PC-3 (cell line): ENCODE results near the gene RAD51C. TPM values are rescaled to one million over a fixed set of nuclear protein-coding genes. Genes with fewer than 3 reads are reported as not detected.

ENCODE experiments used
- ATAC-seq: fragments of 200-7000 bp; cut with Tn5 transposase; 2 replicates; pipeline ENCODE4 v1.9.1; 2020; ENCODE audit warnings: mild to moderate bottlenecking, moderate library complexity
- BruUV-seq: library from RNA; stranded (reverse); fragments of 400-500 nt; replicated peaks from 2 replicates; lab custom pipeline; 2021; lab: Mats Ljungman, UMichigan
- CTCF ChIA-PET: fragments of 300-600 bp; sonication (Branson Sonifier 250); formaldehyde crosslinking; loops from one replicate; lab custom pipeline; 2022; ENCODE audit warnings: antibody characterized with exemption; lab: Charles Lee
- POLR2A ChIA-PET: fragments of 300-600 bp; sonication (Branson Sonifier 250); formaldehyde crosslinking; loops from one replicate; lab custom pipeline; 2022; ENCODE audit warnings: antibody characterized with exemption; ENCODE audit not compliant: unreplicated experiment; lab: Charles Lee
- DNase-seq: peaks from one replicate; pipeline ENCODE4 v3.0.0-alpha.2; 2015
- H2AFZ ChIP-seq: fragments of 300-600 bp; sonication (generic); 2 replicates; pipeline ENCODE4 v1.6.0; 2016; ENCODE audit warnings: antibody characterized with exemption, low read length
- H3F3A ChIP-seq: fragments of 300-600 bp; sonication (generic); one replicate; pipeline ENCODE4 v1.6.0; 2017; ENCODE audit warnings: antibody characterized with exemption, low read length, control low read depth, mild to moderate bottlenecking; ENCODE audit not compliant: unreplicated experiment
- H3K27ac ChIP-seq: fragments of 300-600 bp; sonication (generic); 2 replicates; pipeline ENCODE4 v1.5.1; 2016; ENCODE audit warnings: mild to moderate bottlenecking, low read length
- H3K27me3 ChIP-seq: fragments of 300-600 bp; sonication (generic); 2 replicates; pipeline ENCODE4 v1.6.1; 2016; ENCODE audit warnings: low read length, mixed read lengths
- H3K36me3 ChIP-seq: fragments of 300-600 bp; sonication (generic); 2 replicates; pipeline ENCODE4 v1.6.1; 2016; ENCODE audit warnings: low read depth, mixed run types, low read length, mixed read lengths
- H3K4me1 ChIP-seq: fragments of 300-600 bp; sonication (generic); 2 replicates; pipeline ENCODE4 v1.5.1; 2016; ENCODE audit warnings: low read length; ENCODE audit not compliant: insufficient read depth
- H3K4me2 ChIP-seq: fragments of 300-600 bp; sonication (generic); 2 replicates; pipeline ENCODE4 v1.6.0; 2016; ENCODE audit warnings: low read length
- H3K4me3 ChIP-seq: fragments of 300-600 bp; sonication (generic); 2 replicates; pipeline ENCODE4 v1.5.1; 2016; ENCODE audit warnings: mild to moderate bottlenecking, low read length, mixed read lengths
- H3K79me2 ChIP-seq: fragments of 300-600 bp; sonication (generic); 2 replicates; pipeline ENCODE4 v1.6.1; 2017; ENCODE audit warnings: low read length, mixed read lengths
- H3K9ac ChIP-seq: fragments of 300-600 bp; sonication (generic); 2 replicates; pipeline ENCODE4 v1.6.0; 2016; ENCODE audit warnings: mild to moderate bottlenecking, low read length
- H3K9me2 ChIP-seq: fragments of 300-600 bp; sonication (generic); replicated peaks from 2 replicates; pipeline ENCODE4 v1.6.1; 2016; ENCODE audit warnings: mixed run types, low read length, mixed read lengths
- H3K9me3 ChIP-seq: fragments of 300-600 bp; sonication (generic); 2 replicates; pipeline ENCODE4 v1.6.1; 2016; ENCODE audit warnings: low read length, mixed read lengths
- H4K20me1 ChIP-seq: fragments of 300-600 bp; sonication (generic); 2 replicates; pipeline ENCODE4 v1.6.1; 2016; ENCODE audit warnings: low read length, mixed read lengths
- EZH2 ChIP-seq: fragments of 300-600 bp; sonication (generic); IDR thresholded peaks from one replicate; pipeline ENCODE4 v1.6.1; 2017; ENCODE audit warnings: antibody characterized with exemption, mild to moderate bottlenecking, low read length; ENCODE audit not compliant: unreplicated experiment
- EZH2phosphoT487 ChIP-seq: fragments of 300-600 bp; sonication (generic); IDR thresholded peaks from 2 replicates; pipeline ENCODE4 v1.6.1; 2018; ENCODE audit warnings: mild to moderate bottlenecking, antibody characterized with exemption, low read length, borderline replicate concordance
- intact Hi-C: fragments of 100-400 bp; cut with micrococcal nuclease; formaldehyde crosslinking; loops from 2 replicates; pipeline ENCODE4 v1.9.0; 2023
- total RNA-seq: library from RNA; depleted of rRNA; stranded (reverse); fragments of >200 nt; gene quantifications from 2 replicates; pipeline ENCODE4 v1.2.3, GENCODE V29; 2014
- TF ChIP-seq, protein P1 (sequence below): fragments of 300-600 bp; sonication (generic); conservative IDR thresholded peaks from 2 replicates; pipeline ENCODE4 v1.5.1; 2017; ENCODE audit warnings: antibody characterized with exemption, low read depth, mild to moderate bottlenecking, low read length

RAD51C gene
- total RNA-seq, 1 experiment from 2014 or later: 71.1 TPM

DNA sequence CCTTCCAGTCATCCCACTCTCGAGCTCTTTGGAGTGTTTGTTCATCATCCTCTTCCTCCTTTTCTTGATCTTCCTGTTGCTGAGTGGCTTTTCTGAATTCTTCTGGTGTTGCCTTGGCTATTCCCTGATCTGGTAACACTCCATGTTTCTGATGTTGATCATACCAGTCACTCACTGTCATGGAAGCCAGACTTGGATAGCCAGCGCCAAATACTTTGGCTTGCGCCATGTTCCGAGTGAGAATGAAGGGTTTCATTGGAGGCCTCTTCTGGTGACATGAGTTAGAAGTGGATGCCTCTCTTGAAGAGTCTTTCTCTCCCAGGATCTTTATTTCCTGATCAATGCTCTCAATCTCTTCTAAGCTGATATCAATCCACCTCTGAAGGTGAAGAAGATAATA, 31.8 kb upstream of the RAD51C start:
- ChIA-PET POLR2A (interaction anchor here (0.6 to 0.7 kb wide), 2 partner anchors 18 to 29 kb away, joined by 3 to 5 read pairs; no protein-coding TSS in a partner anchor), CTCF (no interaction called here)
- H3F3A ChIP-seq: peaks cover 6% of the 10 kb centered on the region
- no peak overlapping the region for H3K4me2 ChIP-seq
- ATAC-seq: no peak
- H3K4me3 ChIP-seq: no peak overlapping the region
- H3K36me3 ChIP-seq: no peaks in the 10 kb centered on the region
- no TSS peak for BruUV-seq
- intact Hi-C loops: no loop called here
- H4K20me1 ChIP-seq: no peaks in the 10 kb centered on the region
- peaks cover 13% of the 10 kb centered on the region; the same call in 1 of the 2 replicates for H3K4me1 ChIP-seq
- no peak overlapping the region for H2AFZ ChIP-seq
- TF ChIP-seq EZH2phosphoT487 (no peak), EZH2 (no peak)
- TF ChIP-seq, protein P1, sequence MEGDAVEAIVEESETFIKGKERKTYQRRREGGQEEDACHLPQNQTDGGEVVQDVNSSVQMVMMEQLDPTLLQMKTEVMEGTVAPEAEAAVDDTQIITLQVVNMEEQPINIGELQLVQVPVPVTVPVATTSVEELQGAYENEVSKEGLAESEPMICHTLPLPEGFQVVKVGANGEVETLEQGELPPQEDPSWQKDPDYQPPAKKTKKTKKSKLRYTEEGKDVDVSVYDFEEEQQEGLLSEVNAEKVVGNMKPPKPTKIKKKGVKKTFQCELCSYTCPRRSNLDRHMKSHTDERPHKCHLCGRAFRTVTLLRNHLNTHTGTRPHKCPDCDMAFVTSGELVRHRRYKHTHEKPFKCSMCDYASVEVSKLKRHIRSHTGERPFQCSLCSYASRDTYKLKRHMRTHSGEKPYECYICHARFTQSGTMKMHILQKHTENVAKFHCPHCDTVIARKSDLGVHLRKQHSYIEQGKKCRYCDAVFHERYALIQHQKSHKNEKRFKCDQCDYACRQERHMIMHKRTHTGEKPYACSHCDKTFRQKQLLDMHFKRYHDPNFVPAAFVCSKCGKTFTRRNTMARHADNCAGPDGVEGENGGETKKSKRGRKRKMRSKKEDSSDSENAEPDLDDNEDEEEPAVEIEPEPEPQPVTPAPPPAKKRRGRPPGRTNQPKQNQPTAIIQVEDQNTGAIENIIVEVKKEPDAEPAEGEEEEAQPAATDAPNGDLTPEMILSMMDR: no peak
- H3K9ac ChIP-seq: no peak overlapping the region
- no peaks in the 10 kb centered on the region for H3K9me2 ChIP-seq
- no peaks in the 10 kb centered on the region for H3K9me3 ChIP-seq
- no peaks in the 10 kb centered on the region for H3K79me2 ChIP-seq
- DNase-seq: no peak
- H3K27me3 ChIP-seq: no peaks in the 10 kb centered on the region
- H3K27ac ChIP-seq: no peak overlapping the region

DNA sequence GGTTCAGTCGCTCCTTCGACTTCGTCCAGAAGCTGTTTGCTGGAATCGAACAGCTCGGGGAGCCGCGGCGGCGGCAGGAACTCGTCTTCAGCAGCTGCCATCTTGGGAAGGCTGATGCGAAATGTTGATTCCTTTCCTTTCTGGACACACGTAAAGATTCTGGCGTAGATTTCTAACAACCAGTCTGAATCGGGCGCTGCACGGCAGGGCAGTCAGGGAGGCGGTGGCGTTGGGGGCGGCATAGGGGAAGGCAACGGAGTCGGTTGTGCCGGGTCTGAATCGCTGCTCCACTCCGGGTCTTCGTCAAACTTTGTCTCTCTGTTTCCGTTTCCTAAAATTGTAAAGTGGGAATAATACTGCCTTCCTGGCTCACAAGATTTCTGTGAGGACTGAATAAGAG, 30.9 kb upstream of the RAD51C start:
- H3K79me2 ChIP-seq: no peaks in the 10 kb centered on the region
- POLR2A ChIA-PET: no interaction called here
- CTCF ChIA-PET: no interaction called here
- no peak overlapping the region for H3K4me2 ChIP-seq
- no peak for ATAC-seq
- no peak overlapping the region for H2AFZ ChIP-seq
- H3K9ac ChIP-seq: no peak overlapping the region
- peaks cover 21% of the 10 kb centered on the region for H3K4me1 ChIP-seq
- BruUV-seq: no TSS peak
- H3F3A ChIP-seq: peaks cover 10% of the 10 kb centered on the region
- H3K27ac ChIP-seq: no peak overlapping the region
- H3K27me3 ChIP-seq: no peaks in the 10 kb centered on the region
- intact Hi-C loops: no loop called here
- H3K9me3 ChIP-seq: no peaks in the 10 kb centered on the region
- no peak for DNase-seq
- H3K36me3 ChIP-seq: no peaks in the 10 kb centered on the region
- H3K9me2 ChIP-seq: no peaks in the 10 kb centered on the region
- no peaks in the 10 kb centered on the region for H4K20me1 ChIP-seq
- TF ChIP-seq EZH2: no peak
- TF ChIP-seq, protein P1: no peak
- TF ChIP-seq EZH2phosphoT487: no peak
- no peak overlapping the region for H3K4me3 ChIP-seq

DNA sequence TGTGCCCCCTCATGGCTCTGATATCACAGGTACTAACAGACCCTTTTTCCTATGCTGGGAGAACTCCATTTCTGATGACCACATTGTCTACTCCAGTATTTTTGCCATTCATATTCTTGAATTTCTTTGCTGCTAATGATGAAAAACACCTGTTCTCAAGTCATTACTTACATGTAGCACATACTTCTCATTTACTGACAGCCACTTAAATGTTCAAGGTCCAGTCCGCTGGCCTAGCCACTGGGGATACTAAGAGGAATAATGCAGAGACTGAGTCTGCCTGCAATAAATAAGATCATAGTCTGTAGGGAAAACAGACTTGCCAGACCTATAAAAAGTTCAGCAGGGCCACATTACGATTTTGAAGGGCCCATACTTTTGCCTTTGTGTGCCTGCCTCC, 28.1 kb upstream of the RAD51C start:
- Histone ChIP-seq H3K9ac (no peak overlapping the region), H3K4me3 (no peak overlapping the region), H3K27ac (no peak overlapping the region), H3K4me2 (no peak overlapping the region), H3K4me1 (peaks cover 41% of the 10 kb centered on the region), H3K9me3 (no peaks in the 10 kb centered on the region), H3K36me3 (no peaks in the 10 kb centered on the region), H4K20me1 (no peaks in the 10 kb centered on the region), H2AFZ (no peak overlapping the region), H3K27me3 (no peaks in the 10 kb centered on the region), H3F3A (peaks cover 10% of the 10 kb centered on the region), H3K79me2 (no peaks in the 10 kb centered on the region), H3K9me2 (no peaks in the 10 kb centered on the region)
- TF ChIP-seq EZH2phosphoT487: no peak
- TF ChIP-seq, protein P1: no peak
- no peak for TF ChIP-seq EZH2
- DNase-seq: no peak
- ChIA-PET POLR2A (no interaction called here), CTCF (no interaction called here)
- BruUV-seq: no TSS peak
- intact Hi-C loops: no loop called here
- ATAC-seq: no peak
